NCI-H446 (cell line): ENCODE results near the gene AKR1C1.
"Not testable (repeated sequence)": the region's sequence is repeated elsewhere in the genome, so short reads cannot be mapped to it uniquely, and the experiment has no call there.

ENCODE experiments used
- DNase-seq, 2 experiments: peaks; one replicate each; lab custom pipeline; 2025; lab: John Stamatoyannopoulos, UW

The AKR1C1 gene

GRCh38 chr10:4984223-4984622 is 21.0 kb downstream of the AKR1C1 start:
- no peak for DNase-seq

DNA sequence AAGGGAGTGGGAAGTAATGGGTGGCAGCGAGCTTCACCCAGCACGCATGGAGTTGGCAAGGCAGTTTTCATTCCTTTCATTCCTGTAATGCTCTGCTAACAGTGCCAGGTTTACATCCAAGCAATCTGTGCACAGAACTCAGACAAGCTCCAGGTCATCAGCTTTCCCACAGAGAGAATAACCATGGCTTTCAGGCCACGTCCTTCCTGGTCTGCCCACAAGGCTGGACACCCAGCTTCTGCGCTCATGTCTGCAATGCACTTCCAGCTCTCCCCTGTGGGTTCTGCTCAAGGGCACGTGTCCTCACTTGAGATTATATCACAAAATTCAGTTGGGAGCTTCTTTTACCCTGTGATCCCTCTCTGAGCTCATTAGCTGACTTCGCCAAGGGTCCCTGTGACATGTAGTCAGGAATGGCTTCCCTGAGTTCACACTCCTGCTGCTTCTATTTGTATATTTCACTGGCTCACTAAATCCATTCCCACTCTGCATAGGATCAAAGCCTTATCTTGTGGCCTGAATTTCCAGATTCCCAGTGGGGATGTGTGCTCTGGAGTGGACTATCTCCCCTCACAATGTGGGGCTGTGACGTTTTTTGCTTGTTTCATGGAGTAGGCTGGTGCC is 21.9 kb downstream of the AKR1C1 start:
- no peak for DNase-seq

DNA sequence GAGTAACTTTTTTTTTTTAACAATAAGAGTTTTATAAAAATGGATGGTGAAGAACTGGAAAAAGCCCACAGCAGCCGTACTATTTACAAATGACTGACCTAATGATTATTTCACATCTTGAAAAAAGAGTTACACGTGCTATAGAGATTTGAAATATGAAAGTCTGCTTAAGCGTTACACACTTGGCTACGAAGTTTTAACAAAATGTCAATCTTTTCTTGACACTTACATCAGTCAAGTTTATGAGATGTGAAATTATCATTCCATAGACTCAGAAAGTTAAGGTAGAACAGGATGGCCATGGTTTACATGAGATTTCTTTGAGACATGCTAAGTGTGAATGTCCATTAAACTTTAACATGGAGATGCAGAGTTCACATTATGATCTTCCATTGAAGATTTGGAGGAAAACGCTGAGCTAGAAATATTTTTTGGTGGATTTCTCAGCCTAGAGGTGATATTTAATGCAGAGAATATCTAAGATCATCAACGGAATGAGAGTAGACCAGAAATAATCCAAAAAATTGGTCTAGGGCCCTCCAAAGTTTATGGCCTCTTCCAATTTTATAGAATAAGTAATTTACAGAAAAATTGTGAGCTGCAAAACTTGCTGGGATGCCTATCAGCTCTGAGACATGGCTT is 24.9 kb downstream of the AKR1C1 start:
- not testable (repeated sequence) for DNase-seq

DNA sequence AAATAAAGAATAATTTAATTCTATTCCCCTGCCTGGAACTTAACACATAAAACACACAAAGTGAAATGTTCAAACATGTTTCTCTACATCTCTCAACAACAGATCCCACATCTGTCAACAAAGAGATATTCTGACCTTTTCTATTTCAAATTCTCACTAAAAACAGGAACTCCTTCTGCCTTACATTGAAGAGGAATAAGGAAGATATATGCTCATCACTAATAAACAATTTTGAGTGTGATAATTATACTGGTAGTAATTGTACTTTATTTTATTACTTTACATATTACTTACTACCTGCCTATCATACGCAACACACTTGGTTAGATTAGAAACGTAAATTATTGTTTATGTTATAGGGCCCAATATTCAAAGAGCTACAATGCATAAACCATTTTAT is 27.0 kb downstream of the AKR1C1 start:
- no peak for DNase-seq

DNA sequence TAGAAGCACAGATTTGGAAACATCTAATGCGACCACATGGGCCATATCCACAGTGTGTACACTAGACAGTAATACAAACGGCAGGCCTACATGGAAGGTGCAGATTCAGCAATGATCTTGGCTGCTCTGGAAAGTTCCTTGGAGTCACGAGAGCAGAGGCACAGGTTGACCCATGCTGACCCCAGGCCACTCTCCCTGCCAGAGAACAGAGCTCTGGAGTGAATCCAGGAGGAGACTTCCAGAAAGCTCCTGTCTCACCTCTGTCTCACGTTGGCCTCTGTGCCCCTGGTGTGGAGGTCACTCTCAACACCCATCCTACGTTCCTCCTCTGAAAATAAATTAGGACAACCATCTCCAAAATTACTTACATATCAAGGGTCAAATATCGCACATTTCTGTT is 28.2 kb downstream of the AKR1C1 start:
- not testable (repeated sequence) for DNase-seq

DNA sequence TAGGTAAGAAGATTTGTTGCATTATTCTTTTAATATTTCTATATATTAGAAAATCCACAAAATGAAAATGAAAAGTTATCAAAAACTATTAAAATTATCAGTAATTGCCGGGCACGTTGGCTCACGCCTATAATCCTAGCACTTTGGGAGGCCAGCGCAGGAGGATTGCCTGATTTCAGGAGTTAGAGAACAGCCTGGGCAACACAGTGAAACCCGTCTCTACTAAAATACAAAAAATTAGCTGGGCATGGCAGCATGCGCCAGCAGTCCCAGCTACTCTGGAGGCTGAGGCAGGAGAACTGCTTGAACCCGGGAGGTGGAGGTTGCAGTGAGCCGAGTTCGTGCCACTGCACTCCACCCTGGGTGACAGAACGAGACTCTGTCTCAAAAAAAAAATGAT is 29.3 kb downstream of the AKR1C1 start:
- DNase-seq: not testable (repeated sequence)

- DNase-seq: not testable (repeated sequence)
Observed at GRCh38 chr10:4994260-4994659, 31.0 kb downstream of the AKR1C1 start.

DNA sequence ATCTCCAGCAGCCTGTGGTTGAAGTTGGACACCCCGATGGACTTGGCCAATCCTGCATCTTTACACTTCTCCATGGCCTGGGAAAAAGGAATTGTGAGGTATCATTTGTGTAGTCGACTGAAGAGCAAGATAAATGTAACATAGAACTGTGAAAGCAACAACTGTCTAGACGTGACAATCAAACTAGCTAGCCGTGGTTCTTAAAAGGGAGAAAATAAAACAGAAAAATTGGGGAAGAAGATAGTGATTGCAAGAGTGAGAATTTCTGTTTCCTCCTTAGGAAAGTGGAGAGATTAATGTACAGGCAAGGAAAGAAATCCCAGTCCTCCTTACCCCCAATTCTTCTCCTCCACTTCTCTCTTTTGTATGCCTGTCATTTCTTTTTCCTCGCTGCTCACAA is 35.5 kb downstream of the AKR1C1 start:
- no peak for DNase-seq

- no peak for DNase-seq
Observed at GRCh38 chr10:5002013-5002727, 39.0 kb downstream of the AKR1C1 start.

DNA sequence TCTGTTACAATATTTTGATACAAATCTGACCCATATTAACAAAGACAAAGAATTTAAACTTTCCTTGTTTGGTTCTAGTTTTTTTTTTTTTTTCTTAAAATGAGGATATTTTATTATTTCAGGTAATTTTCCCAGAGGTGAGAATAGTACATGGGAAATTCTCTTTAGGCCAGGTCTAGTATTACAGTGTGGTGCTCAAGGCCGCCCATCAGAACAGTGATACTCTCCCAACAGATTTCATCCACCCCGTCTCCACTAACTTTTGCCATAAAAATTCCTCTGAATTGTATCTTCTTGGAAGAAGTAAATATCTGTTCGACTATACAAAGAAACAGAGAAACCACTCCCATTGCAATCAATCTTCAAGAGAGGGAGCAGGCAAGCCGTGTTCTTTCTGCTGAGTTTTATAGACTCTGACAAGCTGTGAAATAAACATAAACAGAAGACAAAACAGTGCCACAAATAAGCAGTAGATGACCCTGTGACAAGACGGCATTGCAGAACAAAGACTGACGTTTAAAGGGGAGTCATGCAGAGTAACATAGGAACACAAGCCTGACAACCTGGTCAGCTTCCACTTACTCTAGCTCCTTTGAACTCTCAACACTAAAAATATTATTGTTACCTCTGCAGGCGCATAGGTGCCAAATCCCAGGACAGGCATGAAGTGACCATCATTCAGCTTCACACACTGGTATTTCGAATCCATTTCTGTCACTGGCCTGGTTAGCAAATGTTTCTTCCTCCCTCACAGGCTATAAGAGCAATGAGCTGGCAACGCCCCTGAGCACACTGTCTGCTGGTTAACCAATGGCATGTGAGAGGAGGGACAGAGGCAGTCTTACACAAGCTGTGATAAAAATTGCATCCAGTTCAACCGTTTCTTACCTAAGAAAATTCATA is 40.2 kb downstream of the AKR1C1 start, which contains the start of gene AKR1C2:
Gene AKR1C2, minus strand, starts transcription at position 731 of the 903 bp plus-strand sequence. Its CDS starts 22 bp downstream, at position 709.
- DNase-seq: not testable (repeated sequence)

DNA sequence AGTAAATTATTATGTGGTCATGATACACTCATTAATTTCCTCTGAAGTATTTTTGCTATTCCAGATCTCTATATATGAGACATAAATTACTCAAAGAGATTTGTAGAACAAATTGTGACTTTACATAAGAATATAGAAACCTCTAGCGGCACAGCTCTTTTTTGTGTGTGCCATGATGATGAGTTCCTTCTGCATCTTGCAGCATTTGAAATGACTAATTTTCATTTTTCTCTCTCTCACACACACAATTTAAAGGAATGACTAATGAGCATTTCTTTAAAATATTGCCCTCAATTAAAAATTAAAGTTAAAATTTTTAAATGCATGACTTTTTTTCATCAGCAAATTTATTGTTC is 40.8 kb downstream of the AKR1C1 start:
- DNase-seq: not testable (repeated sequence)

GRCh38 chr10:5004501-5004900 is 41.3 kb downstream of the AKR1C1 start:
- DNase-seq: not testable (repeated sequence)

DNA sequence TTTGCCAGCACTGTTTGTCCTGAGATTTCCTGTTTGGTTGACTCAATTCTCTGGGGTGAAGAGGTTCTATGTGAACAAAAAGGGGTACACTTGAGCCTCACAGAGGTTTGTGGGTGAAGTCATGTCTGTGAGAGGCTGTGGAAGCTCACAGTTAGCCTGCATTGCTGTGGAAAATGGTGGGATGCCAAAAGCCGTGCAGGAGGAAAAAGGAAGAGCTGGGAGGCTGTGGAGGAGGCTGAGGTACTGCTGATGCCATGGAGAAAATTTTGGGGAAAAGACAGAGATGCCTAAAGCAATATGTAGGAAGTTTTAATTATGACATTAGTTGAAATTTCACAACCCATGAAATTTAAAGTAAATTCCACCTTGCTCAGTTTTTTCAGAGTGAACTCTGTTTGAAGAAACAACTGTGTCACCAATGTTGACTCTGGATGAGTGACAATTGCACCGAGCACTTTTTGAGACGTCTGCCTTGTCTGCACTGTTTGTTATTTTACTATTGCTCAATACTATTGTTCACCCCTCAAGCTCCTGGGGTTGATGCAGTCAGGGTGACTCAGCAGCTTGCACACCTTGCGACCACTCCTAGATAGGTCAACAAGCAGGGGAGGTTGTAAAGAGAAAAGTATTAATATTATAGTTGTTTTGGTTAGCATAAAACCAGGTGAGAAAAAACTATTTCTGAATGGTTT is 45.8 kb downstream of the AKR1C1 start:
- DNase-seq: not testable (repeated sequence)

DNA sequence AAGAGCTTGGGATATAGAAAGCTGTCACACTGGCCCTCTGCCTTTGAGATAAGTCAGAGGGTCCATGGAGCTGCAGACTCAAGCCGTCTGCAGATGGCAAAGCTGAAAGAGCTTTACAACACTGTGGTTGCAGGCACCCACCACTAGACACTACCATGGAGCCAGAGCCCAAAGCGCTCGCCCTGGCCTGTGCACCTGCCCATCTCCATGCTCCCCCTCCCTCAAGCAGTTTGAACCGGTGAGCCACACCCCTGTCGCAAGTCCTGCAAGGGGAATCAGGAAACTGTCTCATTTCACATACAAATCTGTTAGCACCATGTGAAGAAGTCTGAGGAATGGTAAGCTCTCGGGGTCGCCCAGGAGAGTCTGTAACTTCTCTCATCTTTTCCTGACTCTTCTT is 46.8 kb downstream of the AKR1C1 start:
- DNase-seq: not testable (repeated sequence)

- not testable (repeated sequence) for DNase-seq
Observed at GRCh38 chr10:5011392-5011791, 48.2 kb downstream of the AKR1C1 start.

- no peak for DNase-seq
Observed at GRCh38 chr10:5012595-5012994, 49.4 kb downstream of the AKR1C1 start.

- DNase-seq: no peak
Observed at GRCh38 chr10:5013385-5013784, 50.2 kb downstream of the AKR1C1 start.

GRCh38 chr10:5014200-5014910 is 51.1 kb downstream of the AKR1C1 start:
- not testable (repeated sequence) for DNase-seq

- no peak for DNase-seq
Observed at GRCh38 chr10:5014936-5015335, 51.7 kb downstream of the AKR1C1 start.

DNA sequence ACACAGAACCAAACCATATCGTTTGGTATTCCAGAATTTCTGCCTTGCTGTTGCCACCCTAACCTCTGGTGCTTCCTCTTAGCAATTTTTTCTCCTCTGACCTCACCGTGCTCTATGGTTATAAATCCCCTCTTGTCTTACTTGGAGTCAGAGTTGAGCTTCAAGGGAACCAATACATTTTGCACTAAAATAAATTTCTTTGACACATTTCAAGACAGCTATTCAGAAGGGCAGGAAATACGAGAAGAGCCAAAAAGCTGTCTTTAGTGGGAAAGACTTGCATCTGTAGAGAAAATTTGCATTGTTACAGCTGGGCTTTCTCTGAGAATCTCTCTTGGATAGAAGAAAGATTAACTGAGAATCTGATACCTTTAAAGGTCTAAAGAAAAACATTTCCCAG is 54.9 kb downstream of the AKR1C1 start:
- no peak for DNase-seq
